H1 (cell line): Measurements from ENCODE around the gene QSER1. TPM values are rescaled to one million over a fixed set of nuclear protein-coding genes. Genes with fewer than 3 reads are reported as not detected.

Experiments used
- CTCF ChIA-PET: fragments of 300-600 bp; sonication (Branson Sonifier 250); formaldehyde crosslinking; loops from one replicate; lab custom pipeline; 2021; ENCODE audit not compliant: partially characterized antibody; lab: Charles Lee
- POLR2A ChIA-PET: fragments of 300-600 bp; sonication (Branson Sonifier 250); formaldehyde crosslinking; loops from one replicate; lab custom pipeline; 2021; ENCODE audit warnings: inconsistent platforms; ENCODE audit not compliant: partially characterized antibody; lab: Charles Lee
- DNase-seq, 2 experiments: peaks; one replicate each; pipeline versions ENCODE4 v3.0.0 to v3.0.0-alpha.2; 2010 to 2022; ENCODE audit warnings: low spot score in 2 of 2, low read depth in 1 of 2, mixed read lengths in 1 of 2
- FAIRE-seq: peaks from 2 replicates; lab custom pipeline; 2011; peaks lifted over from hg19 to GRCh38; lab: Jason Lieb, UNC
- H2AFZ ChIP-seq: 2 replicates; pipeline ENCODE4 v1.8.1; 2012; ENCODE audit warnings: low read length, inconsistent platforms
- H2AK5ac ChIP-seq: 2 replicates; pipeline ENCODE4 v1.6.1; 2013; ENCODE audit warnings: low read depth, low read length
- H2BK120ac ChIP-seq: replicated peaks from 2 replicates; pipeline ENCODE3; 2013; ENCODE audit warnings: low read depth, low read length, inconsistent platforms
- H2BK12ac ChIP-seq: 2 replicates; pipeline ENCODE4 v1.6.1; 2013; ENCODE audit warnings: low read depth, low read length
- H2BK15ac ChIP-seq: 2 replicates; pipeline ENCODE4 v1.6.1; 2013; ENCODE audit warnings: low read length
- H2BK20ac ChIP-seq: 2 replicates; pipeline ENCODE4 v1.6.1; 2013; ENCODE audit warnings: low read length
- H2BK5ac ChIP-seq: 2 replicates; pipeline ENCODE4 v1.6.1; 2013; ENCODE audit warnings: low read depth, low read length
- H3K14ac ChIP-seq: 2 replicates; pipeline ENCODE4 v1.6.1; 2013; ENCODE audit warnings: inconsistent platforms; ENCODE audit not compliant: insufficient read length
- H3K18ac ChIP-seq: 2 replicates; pipeline ENCODE4 v1.6.1; 2013; ENCODE audit warnings: low read length; ENCODE audit errors: extremely low read depth
- H3K23ac ChIP-seq: 2 replicates; pipeline ENCODE4 v1.6.1; 2013; ENCODE audit warnings: inconsistent platforms; ENCODE audit not compliant: insufficient read length
- H3K23me2 ChIP-seq: 2 replicates; pipeline ENCODE4 v1.6.1; 2013; ENCODE audit warnings: low read depth, low read length
- H3K27ac ChIP-seq: 2 replicates; pipeline ENCODE4 v1.6.1; 2011; ENCODE audit warnings: low read depth, low read length, inconsistent platforms
- H3K27me3 ChIP-seq, 4 experiments: replicated peaks in 1 of 4; 1 replicate in 1 of 4; 2 replicates in 3 of 4; pipeline versions ENCODE4 v1.6.1 to v1.8.1; 2011 to 2013; ENCODE audit warnings: low read length in 3 of 4, mild to moderate bottlenecking in 3 of 4, inconsistent platforms in 2 of 4, mixed read lengths in 2 of 4, moderate library complexity in 1 of 4; ENCODE audit not compliant: control insufficient read depth in 3 of 4, insufficient read depth in 3 of 4; ENCODE audit errors: extremely low read depth in 1 of 4
- H3K36me3 ChIP-seq, 4 experiments: 2 replicates each; pipeline versions ENCODE4 v1.6.1 to v1.8.1; 2011 to 2013; ENCODE audit warnings: mild to moderate bottlenecking in 4 of 4, low read length in 3 of 4, moderate library complexity in 2 of 4, control low read depth in 1 of 4, inconsistent platforms in 1 of 4; ENCODE audit not compliant: insufficient read depth in 4 of 4, control insufficient read depth in 2 of 4
- H3K4ac ChIP-seq: replicated peaks from 2 replicates; pipeline ENCODE3; 2013; ENCODE audit warnings: low read length, low read depth, mixed read lengths, inconsistent platforms; ENCODE audit not compliant: insufficient read length
- H3K4me1 ChIP-seq, 4 experiments: replicated peaks in 1 of 4; 1 replicate in 1 of 4; 2 replicates in 3 of 4; pipeline versions ENCODE4 v1.6.1 to v1.8.1; 2011 to 2013; ENCODE audit warnings: low read length in 3 of 4, inconsistent platforms in 2 of 4, mixed read lengths in 1 of 4; ENCODE audit not compliant: insufficient read depth in 4 of 4, control insufficient read depth in 3 of 4
- H3K4me2 ChIP-seq, 2 experiments: 2 replicates each; pipeline versions ENCODE4 v1.6.1 to v1.8.1; 2011 to 2013; ENCODE audit warnings: low read depth in 2 of 2, low read length in 2 of 2, control low read depth in 1 of 2, inconsistent platforms in 1 of 2, mild to moderate bottlenecking in 1 of 2; ENCODE audit not compliant: insufficient read depth in 1 of 2
- H3K4me3 ChIP-seq, 4 experiments: fragments of 200-600, 300-600 bp in 1 of 4; sonication (generic), shearing (Covaris generic), sonication (Bioruptor Twin) in 1 of 4; 2 replicates each; pipeline versions ENCODE4 v1.5.1 to v1.8.1; 2011 to 2016; ENCODE audit warnings: low read length in 4 of 4, low read depth in 3 of 4, control low read depth in 2 of 4, inconsistent platforms in 2 of 4, mild to moderate bottlenecking in 2 of 4, mixed read lengths in 1 of 4, moderate library complexity in 1 of 4; ENCODE audit not compliant: insufficient read depth in 2 of 4; ENCODE audit errors: extremely low read depth in 1 of 4
- H3K56ac ChIP-seq: replicated peaks from 2 replicates; pipeline ENCODE3; 2013; ENCODE audit warnings: low read depth, mild to moderate bottlenecking, mixed read lengths, low read length, inconsistent platforms; ENCODE audit not compliant: insufficient read length
- H3K79me1 ChIP-seq: 2 replicates; pipeline ENCODE4 v1.6.1; 2013; ENCODE audit warnings: low read depth, low read length, control low read depth
- H3K79me2 ChIP-seq, 2 experiments: 2 replicates each; pipeline versions ENCODE4 v1.6.1 to v1.8.1; 2012 to 2013; ENCODE audit warnings: low read length in 2 of 2, mild to moderate bottlenecking in 2 of 2, inconsistent platforms in 1 of 2; ENCODE audit not compliant: insufficient read depth in 2 of 2, control insufficient read depth in 1 of 2
- H3K9ac ChIP-seq, 4 experiments: replicated peaks in 1 of 4; 1 replicate in 1 of 4; 2 replicates in 3 of 4; pipeline versions ENCODE4 v1.6.1 to v1.8.1; 2011 to 2013; ENCODE audit warnings: low read depth in 3 of 4, low read length in 3 of 4, control low read depth in 2 of 4, mild to moderate bottlenecking in 2 of 4, moderate library complexity in 2 of 4, inconsistent platforms in 1 of 4; ENCODE audit errors: extremely low read depth in 1 of 4
- H3K9me3 ChIP-seq, 2 experiments: 2 replicates each; pipeline versions ENCODE4 v1.6.1 to v1.8.1; 2012 to 2013; ENCODE audit warnings: mild to moderate bottlenecking in 2 of 2, moderate library complexity in 2 of 2, control low read depth in 1 of 2, inconsistent platforms in 1 of 2, low read depth in 1 of 2, low read length in 1 of 2, mixed read lengths in 1 of 2; ENCODE audit not compliant: insufficient read depth in 2 of 2
- H4K20me1 ChIP-seq, 2 experiments: replicated peaks in 1 of 2; 2 replicates each; pipeline versions ENCODE3 to v1.8.1; 2011 to 2013; ENCODE audit warnings: inconsistent platforms in 2 of 2, low read length in 2 of 2, mild to moderate bottlenecking in 1 of 2; ENCODE audit not compliant: insufficient read depth in 2 of 2, control insufficient read depth in 1 of 2
- H4K5ac ChIP-seq: 2 replicates; pipeline ENCODE4 v1.6.1; 2013; ENCODE audit warnings: low read length, low read depth, mixed read lengths, inconsistent platforms; ENCODE audit not compliant: insufficient read length
- H4K8ac ChIP-seq: 2 replicates; pipeline ENCODE4 v1.8.0; 2013; ENCODE audit warnings: mild to moderate bottlenecking, moderate library complexity, low read length, inconsistent platforms; ENCODE audit not compliant: insufficient read depth; ENCODE audit errors: extremely low read depth
- H4K91ac ChIP-seq: replicated peaks from 2 replicates; pipeline ENCODE3; 2013; ENCODE audit warnings: low read length, mixed read lengths, inconsistent platforms; ENCODE audit not compliant: insufficient read length
- ATF2 ChIP-seq: IDR thresholded peaks from 2 replicates; pipeline ENCODE4 v1.6.1; 2012; ENCODE audit warnings: low read length, inconsistent platforms
- BACH1 ChIP-seq: IDR thresholded peaks from 2 replicates; pipeline ENCODE4 v1.6.1; 2012; ENCODE audit warnings: low read length, improper control_type of control experiment
- CHD1 ChIP-seq: IDR thresholded peaks from 2 replicates; pipeline ENCODE4 v1.6.1; 2012; ENCODE audit warnings: low read depth, low read length, improper control_type of control experiment
- CHD2 ChIP-seq: IDR thresholded peaks from 2 replicates; pipeline ENCODE4 v1.6.1; 2012; ENCODE audit warnings: low read length, improper control_type of control experiment
- EGR1 ChIP-seq: IDR thresholded peaks from 2 replicates; pipeline ENCODE4 v1.6.1; 2011; ENCODE audit warnings: low read depth, low read length, borderline replicate concordance
- RBBP5 ChIP-seq: IDR thresholded peaks from 2 replicates; pipeline ENCODE4 v1.7.1; 2012; ENCODE audit warnings: low read depth, mild to moderate bottlenecking, inconsistent platforms, low read length, moderate library complexity, borderline replicate concordance
- RFX5 ChIP-seq: IDR thresholded peaks from 2 replicates; pipeline ENCODE4 v1.6.1; 2011; ENCODE audit warnings: low read depth, low read length, improper control_type of control experiment, borderline replicate concordance
- TAF1 ChIP-seq: IDR thresholded peaks from 2 replicates; pipeline ENCODE4 v1.6.1; 2011; ENCODE audit warnings: mild to moderate bottlenecking, low read depth, low read length
- TBP ChIP-seq: IDR thresholded peaks from 2 replicates; pipeline ENCODE4 v1.6.1; 2011; ENCODE audit warnings: low read depth, low read length, improper control_type of control experiment
- WGBS, 2 experiments: shearing (Covaris generic) in 1 of 2; methylation state at CpG; one replicate each; pipeline versions ENCODE4 v1.1.6 to v1.1.7; 2013 to 2015; ENCODE audit warnings: low lambda C conversion rate in 2 of 2, mixed read lengths in 2 of 2, inconsistent platforms in 1 of 2, low coverage in 1 of 2, missing lambda C conversion rate in 1 of 2; ENCODE audit not compliant: insufficient replicate concordance in 2 of 2, insufficient coverage in 1 of 2, insufficient read length in 1 of 2; ENCODE audit errors: extremely low coverage in 1 of 2, missing lambda C conversion rate in 1 of 2; 5-methylcytosine and 5-hydroxymethylcytosine counted together
- polyA plus RNA-seq, 7 experiments: library from polyadenylated mRNA; depleted of rRNA in 3 of 7; stranded (reverse) in 5 of 7; unstranded in 2 of 7; fragments of >200 nt in 5 of 7; fragments of 200-250 nt in 2 of 7; gene quantifications; 1 replicate in 5 of 7; 2 replicates in 1 of 7; 4 replicates in 1 of 7; pipeline versions ENCODE4 v1.2.1 to v1.2.3, GENCODE V29; 2011 to 2013; ENCODE audit warnings: missing spikeins in 2 of 7, mixed read lengths in 2 of 7
- total RNA-seq: library from RNA; stranded (reverse); fragmentation: NEBNext Ultra II Directional; extraction: Animal tissue kit (Norgen Biotek cat#: 25700); gene quantifications from 2 replicates; pipeline ENCODE4 v1.2.1, GENCODE V29; 2021

QSER1 gene
- total and polyA plus RNA-seq, 2 of the 8 experiments (the other 6 are each of a cell fraction or from before 2014, with no cell fraction given) = 29.3 to 117 TPM

DNA sequence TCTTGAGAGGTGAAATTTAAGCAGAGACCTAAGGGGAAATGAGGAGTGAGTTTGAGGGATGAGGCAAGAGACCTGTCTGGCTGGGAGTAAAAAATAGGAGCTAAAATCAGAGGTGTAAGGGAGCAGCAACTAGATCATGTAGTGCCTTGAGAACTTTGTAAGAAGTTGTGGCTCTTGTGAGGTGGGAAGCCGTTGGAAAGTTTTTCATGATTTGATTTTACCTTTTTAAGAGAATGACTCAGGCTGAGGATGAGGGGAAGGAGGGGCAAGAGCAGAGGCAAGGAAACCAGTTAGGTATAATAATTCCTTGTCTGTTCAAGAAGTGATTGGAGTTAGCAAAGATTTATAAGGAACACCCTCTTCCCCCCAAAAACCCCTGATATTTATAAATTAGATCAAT is 25.8 kb downstream of the QSER1 start:
- Histone ChIP-seq H2BK12ac (no peak overlapping the region), H2AK5ac (no peak overlapping the region), H2AFZ (no peak overlapping the region), H4K20me1 (peaks cover 7 to 16% of the 10 kb centered on the region in 2 experiments), H4K8ac (no peak overlapping the region), H2BK20ac (no peak overlapping the region), H3K56ac (peak overlapping the region; percentile 0), H3K36me3 (peaks cover 0 to 4% (median 0%) of the 10 kb centered on the region in 4 experiments; a peak in 1 of 8 replicates), H3K23me2 (no peaks in the 10 kb centered on the region), H4K91ac (no peak overlapping the region), H3K79me2 (peaks cover 31 to 99% of the 10 kb centered on the region in 2 experiments), H3K14ac (no peak overlapping the region), H3K18ac (no peak overlapping the region), H2BK15ac (no peak overlapping the region), H3K79me1 (0 out of 2 replicates have a peak, but pooled peaks cover 5% of the 10 kb centered on the region), H3K23ac (no peak overlapping the region), H2BK5ac (no peak overlapping the region), H3K9me3 (no peaks in the 10 kb centered on the region), H3K4me2 (no peak overlapping the region), H3K4me3 (no peak overlapping the region), H2BK120ac (no peak overlapping the region), H4K5ac (no peak overlapping the region), H3K27ac (no peak overlapping the region), H3K4me1 (peaks cover 0 to 2% (median 0%) of the 10 kb centered on the region in 4 experiments; a peak in 2 of 7 replicates), H3K27me3 (no peaks in the 10 kb centered on the region), H3K9ac (peak overlapping the region in 1 of 4 experiments; percentile 40; a peak in 1 of 7 replicates), H3K4ac (no peak overlapping the region)
- POLR2A ChIA-PET = interaction anchor here (1.0 kb wide), 1 partner anchor 23 kb away, joined by 3 read pairs; no protein-coding TSS in a partner anchor
- FAIRE-seq = no peak
- no peak for TF ChIP-seq CHD1
- no peak for TF ChIP-seq CHD2
- no peak for TF ChIP-seq TBP
- no peak for TF ChIP-seq RBBP5
- no peak for TF ChIP-seq ATF2
- no peak for TF ChIP-seq RFX5
- TF ChIP-seq EGR1 = no peak
- TF ChIP-seq BACH1 = no peak
- no peak for TF ChIP-seq TAF1
- CTCF ChIA-PET = interaction anchor here (1.6 kb wide), 2 partner anchors 13 to 24 kb away, joined by 5 to 8 read pairs; no protein-coding TSS in a partner anchor
- no peak for DNase-seq
- WGBS, 2 experiments = 74% methylated on average over 1 of the region's 1 CpG; no CpG with 5 or more reads in 1 of the 2 experiments
